K562 (cell line): ENCODE measurements around the gene YES1. TPM values are rescaled to one million over a fixed set of nuclear protein-coding genes. Genes with fewer than 3 reads are reported as not detected.

Source experiments
- ATAC-seq: fragments of 200-7000 bp; cut with Tn5 transposase; 3 replicates; pipeline ENCODE4 v1.9.1; 2020; ENCODE audit warnings: moderate library complexity
- BruUV-seq: library from RNA; stranded (reverse); fragments of 400-500 nt; replicated peaks from 2 replicates; lab custom pipeline; 2021; lab: Mats Ljungman, UMichigan
- CTCF ChIA-PET: fragments of 300-600 bp; formaldehyde crosslinking; extraction: SDS; loops from one replicate; lab custom pipeline; 2021; ENCODE audit warnings: low intra/inter-chr PET ratio; lab: Yijun Ruan, JAX
- POLR2A ChIA-PET: fragments of 300-600, 350-650 bp; sonication (Branson Sonifier 250); formaldehyde crosslinking; extraction: SDS; loops from one replicate; lab custom pipeline; 2021; ENCODE audit warnings: antibody characterized with exemption, inconsistent platforms; lab: Yijun Ruan, JAX
- DNase-seq, 4 experiments: peaks; one replicate each; pipeline versions ENCODE4 v3.0.0 to v3.0.0-alpha.2; 2011 to 2018; ENCODE audit warnings: low spot score in 3 of 4, mixed read lengths in 3 of 4; ENCODE audit errors: extremely low read depth in 1 of 4
- FAIRE-seq: peaks from 2 replicates; lab custom pipeline; 2011; peaks lifted over from hg19 to GRCh38; lab: Jason Lieb, UNC
- H2AFZ ChIP-seq: 2 replicates; pipeline ENCODE4 v1.6.0; 2011; ENCODE audit warnings: low read depth, low read length, control low read depth, inconsistent platforms
- H3K27ac ChIP-seq: fragments of 200-600 bp; 3 replicates; pipeline ENCODE4 v1.8.0; 2011; ENCODE audit warnings: low read depth, mild to moderate bottlenecking, control low read depth, inconsistent platforms, low read length, moderate library complexity, mixed read lengths; ENCODE audit errors: extremely low read depth
- H3K27me3 ChIP-seq, 2 experiments: fragments of 300-600 bp in 1 of 2; 2 replicates in 1 of 2; 3 replicates in 1 of 2; pipeline versions ENCODE4 v1.6.0 to v1.8.0; 2011; ENCODE audit warnings: inconsistent platforms in 2 of 2, low read length in 2 of 2, mild to moderate bottlenecking in 1 of 2, mixed read lengths in 1 of 2, moderate library complexity in 1 of 2; ENCODE audit not compliant: control insufficient read depth in 2 of 2, insufficient read depth in 2 of 2
- H3K36me3 ChIP-seq: fragments of 300-600 bp; 3 replicates; pipeline ENCODE4 v1.8.0; 2011; ENCODE audit warnings: mild to moderate bottlenecking, low read length, inconsistent platforms; ENCODE audit not compliant: control insufficient read depth, insufficient read depth
- H3K4me1 ChIP-seq, 2 experiments: fragments of 200-600 bp in 1 of 2; replicated peaks in 1 of 2; 2 replicates in 1 of 2; 3 replicates in 1 of 2; pipeline versions ENCODE4 v1.5.1 to v1.8.0; 2011; ENCODE audit warnings: inconsistent platforms in 2 of 2, low read length in 2 of 2, mild to moderate bottlenecking in 1 of 2, mixed read lengths in 1 of 2, moderate library complexity in 1 of 2; ENCODE audit not compliant: control insufficient read depth in 2 of 2, insufficient read depth in 2 of 2
- H3K4me2 ChIP-seq: 2 replicates; pipeline ENCODE4 v1.6.1; 2011; ENCODE audit warnings: low read length, control low read depth, inconsistent platforms, mixed read lengths; ENCODE audit not compliant: insufficient read depth
- H3K4me3 ChIP-seq: fragments of 200-600 bp; sonication (generic), shearing (Covaris generic); 2 replicates; pipeline ENCODE4 v1.5.1; 2016; ENCODE audit warnings: control low read depth, inconsistent platforms
- H3K79me2 ChIP-seq: fragments of 200-600 bp; 3 replicates; pipeline ENCODE4 v1.8.0; 2011; ENCODE audit warnings: low read length, inconsistent platforms; ENCODE audit not compliant: control insufficient read depth, insufficient read depth
- H3K9ac ChIP-seq, 2 experiments: 2 replicates each; pipeline versions ENCODE4 v1.6.0 to v1.6.1; 2011; ENCODE audit warnings: low read depth in 2 of 2, low read length in 2 of 2, control low read depth in 1 of 2, inconsistent platforms in 1 of 2, mild to moderate bottlenecking in 1 of 2, mixed read lengths in 1 of 2; ENCODE audit not compliant: insufficient read depth in 1 of 2
- H3K9me1 ChIP-seq: one replicate; pipeline ENCODE4 v1.6.0; 2011; ENCODE audit warnings: inconsistent platforms, mild to moderate bottlenecking, low read length, moderate library complexity; ENCODE audit not compliant: control insufficient read depth, insufficient read depth
- H3K9me3 ChIP-seq: replicated peaks from 2 replicates; pipeline ENCODE4 v1.5.1; 2011; ENCODE audit warnings: low read depth, low read length, inconsistent platforms; ENCODE audit not compliant: control insufficient read depth, insufficient read depth
- H4K20me1 ChIP-seq: replicated peaks from 2 replicates; pipeline ENCODE4 v1.6.1; 2011; ENCODE audit warnings: low read length, inconsistent platforms, mixed read lengths; ENCODE audit not compliant: control insufficient read depth, insufficient read depth
- CBFA2T3 ChIP-seq: fragments of 450-650 bp; IDR thresholded peaks from 2 replicates; pipeline ENCODE4 v1.6.1; 2017
- KAT2B ChIP-seq: IDR thresholded peaks from one replicate; pipeline ENCODE4 v1.6.1; 2012; ENCODE audit warnings: low read depth, mild to moderate bottlenecking, control low read depth, inconsistent platforms, low read length, moderate library complexity
- NFYB ChIP-seq: IDR thresholded peaks from 2 replicates; pipeline ENCODE4 v1.6.1; 2011; ENCODE audit warnings: mild to moderate bottlenecking, moderate library complexity; ENCODE audit not compliant: insufficient read length; ENCODE audit errors: extremely low read depth
- ZNF12 ChIP-seq: sonication (generic); formaldehyde crosslinking; IDR thresholded peaks from 2 replicates; pipeline ENCODE4 v1.4.0; 2020; ENCODE audit warnings: mild to moderate bottlenecking, missing genetic modification reagents
- ZNF41 ChIP-seq: fragments of 250-450 bp; sonication (Bioruptor Pico); conservative IDR thresholded peaks from 2 replicates; pipeline ENCODE4 v1.4.0; 2020; ENCODE audit warnings: mild to moderate bottlenecking
- ZNF57 ChIP-seq: fragments of 450-650 bp; formaldehyde crosslinking; IDR thresholded peaks from 2 replicates; pipeline ENCODE4 v1.4.0; 2020; ENCODE audit warnings: mild to moderate bottlenecking, moderate library complexity
- ZZZ3 ChIP-seq: fragments of 450-650 bp; IDR thresholded peaks from 2 replicates; pipeline ENCODE4 v1.6.1; 2016; ENCODE audit warnings: antibody characterized with exemption, mild to moderate bottlenecking, moderate library complexity
- WGBS: fragments of 100-300 bp; shearing (Covaris generic); methylation state at CpG from one replicate; pipeline ENCODE4 v1.1.6; 2016; ENCODE audit warnings: low coverage, mixed read lengths; ENCODE audit not compliant: insufficient coverage; ENCODE audit errors: missing lambda C conversion rate; 5-methylcytosine and 5-hydroxymethylcytosine counted together
- in situ Hi-C: fragments of 300-500 bp; cut with MboI; formaldehyde crosslinking; loops from 4 replicates; pipeline ENCODE4 v1.15.0; 2018; ENCODE audit warnings: inconsistent platforms, mixed read lengths
- intact Hi-C: fragments of 100-400 bp; cut with micrococcal nuclease; formaldehyde crosslinking; loops from 2 replicates; pipeline ENCODE4 v1.14.2; 2022
- polyA plus RNA-seq, 8 experiments: library from polyadenylated mRNA; depleted of rRNA in 4 of 8; stranded (reverse) in 5 of 8; unstranded in 3 of 8; fragments of >200 nt; fragmentation: Nextera tagmentation in 2 of 8; fragmentation: Illumina TruSeq in 1 of 8; extraction: Ambion mirVana in 2 of 8; extraction: Trizol in 1 of 8; gene quantifications; 2 replicates each; pipeline versions ENCODE4 v1.2.1 to v1.2.3, GENCODE V29; 2011 to 2014; ENCODE audit warnings: inconsistent platforms in 1 of 8, missing spikeins in 1 of 8
- total RNA-seq, 7 experiments: library from RNA; depleted of rRNA in 6 of 7; stranded (reverse); fragments of >200 nt in 6 of 7; fragmentation: Illumina TruSeq in 2 of 7; extraction: Trizol in 2 of 7; gene quantifications; 2 replicates each; pipeline versions ENCODE4 v1.2.1 to v1.2.3, GENCODE V29; 2011 to 2021; ENCODE audit warnings: low replicate concordance in 1 of 7
- TF ChIP-seq, protein P1 (sequence below): fragments of 250-450 bp; sonication (Bioruptor Pico); IDR thresholded peaks from 2 replicates; pipeline ENCODE4 v1.5.0; 2020; ENCODE audit warnings: mild to moderate bottlenecking
- TF ChIP-seq, protein P2 (sequence below): fragments of 250-450 bp; sonication (Bioruptor Pico); IDR thresholded peaks from 2 replicates; pipeline ENCODE4 v1.5.0; 2020; ENCODE audit warnings: mild to moderate bottlenecking, borderline replicate concordance
- TF ChIP-seq, protein P3 (sequence below): fragments of 450-650 bp; formaldehyde crosslinking; IDR thresholded peaks from 2 replicates; pipeline ENCODE4 v1.4.0; 2020; ENCODE audit warnings: mild to moderate bottlenecking, moderate library complexity
- TF ChIP-seq, protein P4 (sequence below): fragments of 200-800 bp; sonication (Bioruptor generic); IDR thresholded peaks from 2 replicates; pipeline ENCODE4 v1.6.1; 2017; ENCODE audit warnings: missing genetic modification characterization, missing compliant biosample characterization

Gene YES1
- total and polyA plus RNA-seq, 9 of the 15 experiments (the other 6 are each of a cell fraction or from before 2014, with no cell fraction given): 37.2 to 115 (median 77.7) TPM

DNA sequence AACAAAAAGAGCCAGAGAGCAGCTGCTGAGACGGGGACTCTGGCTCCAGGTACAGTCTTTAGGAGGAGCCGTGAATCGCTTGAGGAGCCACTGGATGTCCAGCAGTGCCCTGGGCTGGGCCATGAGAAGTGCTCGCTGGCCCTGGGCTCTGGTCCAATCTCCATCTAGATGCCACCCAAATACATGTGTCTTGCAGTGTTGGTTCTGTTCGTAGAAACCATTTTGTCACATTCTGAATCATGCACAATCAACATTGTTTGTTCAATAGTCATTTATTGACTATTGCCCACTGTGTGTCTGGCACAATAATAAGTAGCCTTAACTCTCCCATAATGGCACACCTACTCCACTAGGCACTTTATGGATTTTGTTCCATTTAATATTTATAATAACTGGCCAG is 128.5 kb downstream of the YES1 start:
- no peak for ATAC-seq
- H3K9ac ChIP-seq: peak overlapping the region in 1 of 2 experiments; percentile 38; a peak in 2 of 4 replicates
- intact Hi-C loops (no loop called here), in situ Hi-C loops (no loop called here)
- no peaks in the 10 kb centered on the region for H3K9me1 ChIP-seq
- no peaks in the 10 kb centered on the region for H4K20me1 ChIP-seq
- no peak overlapping the region for H3K27ac ChIP-seq
- H3K79me2 ChIP-seq: no peaks in the 10 kb centered on the region
- ChIA-PET POLR2A (interaction anchor here (1.3 to 3.0 kb wide), 6 partner anchors 8 to 60 kb away, joined by 3 to 12 read pairs (median 8); no protein-coding TSS in a partner anchor), CTCF (no interaction called here)
- no peak overlapping the region for H3K4me3 ChIP-seq
- 85% methylated on average over 5 of the region's 5 CpGs for whole genome bisulfite sequencing
- BruUV-seq: no TSS peak
- H2AFZ ChIP-seq: no peak overlapping the region
- H3K4me1 ChIP-seq: peaks cover 0 to 18% of the 10 kb centered on the region in 2 experiments; a peak in 3 of 5 replicates
- H3K36me3 ChIP-seq: peaks cover 85% of the 10 kb centered on the region; the same call in 2 of the 3 replicates
- H3K27me3 ChIP-seq: no peaks in the 10 kb centered on the region
- no peak overlapping the region for H3K4me2 ChIP-seq
- no peaks in the 10 kb centered on the region for H3K9me3 ChIP-seq
- TF ChIP-seq, protein P1, sequence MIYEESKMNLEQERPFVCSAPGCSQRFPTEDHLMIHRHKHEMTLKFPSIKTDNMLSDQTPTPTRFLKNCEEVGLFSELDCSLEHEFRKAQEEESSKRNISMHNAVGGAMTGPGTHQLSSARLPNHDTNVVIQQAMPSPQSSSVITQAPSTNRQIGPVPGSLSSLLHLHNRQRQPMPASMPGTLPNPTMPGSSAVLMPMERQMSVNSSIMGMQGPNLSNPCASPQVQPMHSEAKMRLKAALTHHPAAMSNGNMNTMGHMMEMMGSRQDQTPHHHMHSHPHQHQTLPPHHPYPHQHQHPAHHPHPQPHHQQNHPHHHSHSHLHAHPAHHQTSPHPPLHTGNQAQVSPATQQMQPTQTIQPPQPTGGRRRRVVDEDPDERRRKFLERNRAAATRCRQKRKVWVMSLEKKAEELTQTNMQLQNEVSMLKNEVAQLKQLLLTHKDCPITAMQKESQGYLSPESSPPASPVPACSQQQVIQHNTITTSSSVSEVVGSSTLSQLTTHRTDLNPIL (CRISPR knock-in tag): no peak
- TF ChIP-seq CBFA2T3 (no peak), ZZZ3 (no peak), KAT2B (no peak), NFYB (no peak), ZNF12 (CRISPR knock-in tag) (no peak), ZNF57 (CRISPR knock-in tag) (no peak), ZNF41 (CRISPR knock-in tag) (no peak)
- TF ChIP-seq, protein P2, sequence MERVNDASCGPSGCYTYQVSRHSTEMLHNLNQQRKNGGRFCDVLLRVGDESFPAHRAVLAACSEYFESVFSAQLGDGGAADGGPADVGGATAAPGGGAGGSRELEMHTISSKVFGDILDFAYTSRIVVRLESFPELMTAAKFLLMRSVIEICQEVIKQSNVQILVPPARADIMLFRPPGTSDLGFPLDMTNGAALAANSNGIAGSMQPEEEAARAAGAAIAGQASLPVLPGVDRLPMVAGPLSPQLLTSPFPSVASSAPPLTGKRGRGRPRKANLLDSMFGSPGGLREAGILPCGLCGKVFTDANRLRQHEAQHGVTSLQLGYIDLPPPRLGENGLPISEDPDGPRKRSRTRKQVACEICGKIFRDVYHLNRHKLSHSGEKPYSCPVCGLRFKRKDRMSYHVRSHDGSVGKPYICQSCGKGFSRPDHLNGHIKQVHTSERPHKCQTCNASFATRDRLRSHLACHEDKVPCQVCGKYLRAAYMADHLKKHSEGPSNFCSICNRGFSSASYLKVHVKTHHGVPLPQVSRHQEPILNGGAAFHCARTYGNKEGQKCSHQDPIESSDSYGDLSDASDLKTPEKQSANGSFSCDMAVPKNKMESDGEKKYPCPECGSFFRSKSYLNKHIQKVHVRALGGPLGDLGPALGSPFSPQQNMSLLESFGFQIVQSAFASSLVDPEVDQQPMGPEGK (CRISPR knock-in tag): no peak
- TF ChIP-seq, protein P3, sequence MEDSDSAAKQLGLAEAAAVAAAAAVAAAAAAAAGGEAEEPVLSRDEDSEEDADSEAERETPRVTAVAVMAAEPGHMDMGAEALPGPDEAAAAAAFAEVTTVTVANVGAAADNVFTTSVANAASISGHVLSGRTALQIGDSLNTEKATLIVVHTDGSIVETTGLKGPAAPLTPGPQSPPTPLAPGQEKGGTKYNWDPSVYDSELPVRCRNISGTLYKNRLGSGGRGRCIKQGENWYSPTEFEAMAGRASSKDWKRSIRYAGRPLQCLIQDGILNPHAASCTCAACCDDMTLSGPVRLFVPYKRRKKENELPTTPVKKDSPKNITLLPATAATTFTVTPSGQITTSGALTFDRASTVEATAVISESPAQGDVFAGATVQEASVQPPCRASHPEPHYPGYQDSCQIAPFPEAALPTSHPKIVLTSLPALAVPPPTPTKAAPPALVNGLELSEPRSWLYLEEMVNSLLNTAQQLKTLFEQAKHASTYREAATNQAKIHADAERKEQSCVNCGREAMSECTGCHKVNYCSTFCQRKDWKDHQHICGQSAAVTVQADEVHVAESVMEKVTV (CRISPR knock-in tag): no peak
- TF ChIP-seq, protein P4, sequence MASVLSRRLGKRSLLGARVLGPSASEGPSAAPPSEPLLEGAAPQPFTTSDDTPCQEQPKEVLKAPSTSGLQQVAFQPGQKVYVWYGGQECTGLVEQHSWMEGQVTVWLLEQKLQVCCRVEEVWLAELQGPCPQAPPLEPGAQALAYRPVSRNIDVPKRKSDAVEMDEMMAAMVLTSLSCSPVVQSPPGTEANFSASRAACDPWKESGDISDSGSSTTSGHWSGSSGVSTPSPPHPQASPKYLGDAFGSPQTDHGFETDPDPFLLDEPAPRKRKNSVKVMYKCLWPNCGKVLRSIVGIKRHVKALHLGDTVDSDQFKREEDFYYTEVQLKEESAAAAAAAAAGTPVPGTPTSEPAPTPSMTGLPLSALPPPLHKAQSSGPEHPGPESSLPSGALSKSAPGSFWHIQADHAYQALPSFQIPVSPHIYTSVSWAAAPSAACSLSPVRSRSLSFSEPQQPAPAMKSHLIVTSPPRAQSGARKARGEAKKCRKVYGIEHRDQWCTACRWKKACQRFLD: no peak
- DNase-seq: no peak
- FAIRE-seq: no peak
